A673 (cell line): Measurements from ENCODE around the gene WDR88.

Experiments used
- CTCF ChIP-seq: fragments of 300-800, 200-600 bp; sonication (generic); conservative IDR thresholded peaks from 2 replicates; pipeline ENCODE4 v1.5.1; 2017; ENCODE audit warnings: low read depth, mild to moderate bottlenecking, antibody characterized with exemption, low read length, moderate library complexity, mixed read lengths
- EZH2 ChIP-seq: fragments of 200-600 bp; sonication (generic); IDR thresholded peaks from 2 replicates; pipeline ENCODE4 v1.6.1; 2017; ENCODE audit warnings: borderline replicate concordance, low read depth, mild to moderate bottlenecking, mixed read lengths, antibody characterized with exemption, low read length; ENCODE audit not compliant: poor library complexity, severe bottlenecking

- TF ChIP-seq CTCF (no peak), EZH2 (no peak)
These were observed 21.6 kb upstream of the WDR88 start for GRCh38 chr19:33110137-33110910.
